Tibial nerve (tissue), 4 donors: Measurements from ENCODE around the gene LRTM2.

Source experiments
- CTCF ChIP-seq, 5 experiments: fragments of 200-600 bp in 3 of 5; fragments of 450-650 bp in 2 of 5; sonication (generic) in 3 of 5; IDR thresholded peaks; one replicate each; pipeline ENCODE4 v1.5.1; 2016 to 2019; ENCODE audit warnings: antibody characterized with exemption in 5 of 5, mild to moderate bottlenecking in 3 of 5, moderate library complexity in 2 of 5
- EP300 ChIP-seq, 2 donors: sonication (generic); formaldehyde crosslinking; IDR thresholded peaks; one replicate each; pipeline ENCODE4 v1.6.1; 2017; ENCODE audit warnings: antibody characterized with exemption in 2 of 2, mild to moderate bottlenecking in 1 of 2
- POLR2A ChIP-seq, 2 donors: fragments of 450-650 bp; IDR thresholded peaks; one replicate each; pipeline ENCODE4 v1.6.1; 2017; ENCODE audit warnings: antibody characterized with exemption in 2 of 2, mild to moderate bottlenecking in 2 of 2, moderate library complexity in 2 of 2

- TF ChIP-seq CTCF (IDR thresholded peaks at IDR 0.05) (no peak), EP300 (IDR thresholded peaks at IDR 0.05) (no peak), POLR2A (IDR thresholded peaks at IDR 0.05) (no peak)
Measured at GRCh38 chr12:1819050-1819449, 1.3 kb upstream of the LRTM2 start.
